Parathyroid adenoma (tissue), 2 donors: Measurements from ENCODE around the gene SIPA1L3.

Experiments
- H2AFZ ChIP-seq: fragments of 300-600 bp; sonication (generic); one replicate; pipeline ENCODE4 v1.7.0; 2017; ENCODE audit warnings: antibody characterized with exemption, mild to moderate bottlenecking
- H3K27ac ChIP-seq: fragments of 300-600 bp; sonication (generic); one replicate; pipeline ENCODE4 v1.7.0; 2017
- H3K27me3 ChIP-seq: fragments of 300-600 bp; sonication (generic); one replicate; pipeline ENCODE4 v1.7.0; 2017; ENCODE audit warnings: low read length; ENCODE audit not compliant: control insufficient read depth, insufficient read depth
- H3K36me3 ChIP-seq: fragments of 300-600 bp; sonication (generic); one replicate; pipeline ENCODE4 v1.7.0; 2017; ENCODE audit warnings: low read length; ENCODE audit not compliant: control insufficient read depth, insufficient read depth
- H3K4me1 ChIP-seq: fragments of 300-600 bp; sonication (generic); one replicate; pipeline ENCODE4 v1.7.0; 2017; ENCODE audit warnings: control low read depth
- H3K4me2 ChIP-seq: fragments of 300-600 bp; sonication (generic); one replicate; pipeline ENCODE4 v1.7.0; 2017; ENCODE audit warnings: low read length
- H3K4me3 ChIP-seq: fragments of 300-600 bp; sonication (generic); one replicate; pipeline ENCODE4 v1.7.0; 2017; ENCODE audit warnings: low read depth, low read length
- H3K79me2 ChIP-seq: fragments of 300-600 bp; sonication (generic); one replicate; pipeline ENCODE4 v1.7.0; 2017; ENCODE audit warnings: control low read depth
- H3K9ac ChIP-seq: fragments of 300-600 bp; sonication (generic); one replicate; pipeline ENCODE4 v1.7.0; 2017; ENCODE audit warnings: mild to moderate bottlenecking
- H3K9me3 ChIP-seq: fragments of 300-600 bp; sonication (generic); one replicate; pipeline ENCODE4 v1.7.0; 2017; ENCODE audit warnings: low read length; ENCODE audit not compliant: control insufficient read depth
- TF ChIP-seq, protein P1 (sequence below): fragments of 300-600 bp; sonication (generic); IDR thresholded peaks from one replicate; pipeline ENCODE4 v1.7.0; 2017; ENCODE audit warnings: antibody characterized with exemption, mild to moderate bottlenecking
- donor health status: primary hyperparathyroidism.

The SIPA1L3 gene

DNA sequence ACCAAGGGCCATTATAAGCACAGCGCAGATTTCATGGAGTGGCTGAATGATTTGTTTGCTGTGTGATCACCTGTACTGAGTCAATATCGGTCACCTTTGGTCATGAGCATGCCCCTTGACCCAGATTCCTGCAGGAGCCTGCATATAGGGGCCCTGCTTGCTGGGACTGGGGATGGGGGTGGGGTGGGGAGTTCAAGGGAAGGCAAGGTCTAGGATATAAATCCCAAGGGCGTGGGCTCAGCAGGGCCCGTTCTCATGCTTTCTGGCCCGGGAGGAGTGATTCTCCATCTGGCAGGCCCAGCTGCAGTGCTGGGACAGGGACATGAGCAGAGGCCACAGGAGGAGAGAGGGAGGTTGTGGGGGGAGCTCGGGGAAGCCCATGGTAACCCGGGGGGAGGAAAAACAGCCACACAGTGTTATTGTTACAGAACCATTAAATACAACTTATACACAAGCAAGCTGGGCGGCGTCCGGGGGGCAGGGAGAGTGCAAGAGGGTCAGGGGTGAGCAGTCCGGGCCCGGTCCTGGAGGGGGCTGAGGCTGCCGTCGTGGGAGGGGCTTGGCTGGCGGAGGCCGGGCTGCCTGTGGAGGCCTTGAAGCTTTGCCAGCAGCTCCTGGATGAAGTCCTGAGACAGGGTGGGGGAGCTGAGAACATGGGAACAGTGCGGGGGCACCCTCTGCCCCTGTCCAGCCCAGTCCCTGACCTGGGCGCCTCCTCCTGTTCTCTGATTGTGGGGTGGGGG lies 344.0 kb downstream of the SIPA1L3 start:
- no peak overlapping the region for H3K4me3 ChIP-seq
- H2AFZ ChIP-seq, result peak overlapping the region; percentile 68
- TF ChIP-seq, protein P1, sequence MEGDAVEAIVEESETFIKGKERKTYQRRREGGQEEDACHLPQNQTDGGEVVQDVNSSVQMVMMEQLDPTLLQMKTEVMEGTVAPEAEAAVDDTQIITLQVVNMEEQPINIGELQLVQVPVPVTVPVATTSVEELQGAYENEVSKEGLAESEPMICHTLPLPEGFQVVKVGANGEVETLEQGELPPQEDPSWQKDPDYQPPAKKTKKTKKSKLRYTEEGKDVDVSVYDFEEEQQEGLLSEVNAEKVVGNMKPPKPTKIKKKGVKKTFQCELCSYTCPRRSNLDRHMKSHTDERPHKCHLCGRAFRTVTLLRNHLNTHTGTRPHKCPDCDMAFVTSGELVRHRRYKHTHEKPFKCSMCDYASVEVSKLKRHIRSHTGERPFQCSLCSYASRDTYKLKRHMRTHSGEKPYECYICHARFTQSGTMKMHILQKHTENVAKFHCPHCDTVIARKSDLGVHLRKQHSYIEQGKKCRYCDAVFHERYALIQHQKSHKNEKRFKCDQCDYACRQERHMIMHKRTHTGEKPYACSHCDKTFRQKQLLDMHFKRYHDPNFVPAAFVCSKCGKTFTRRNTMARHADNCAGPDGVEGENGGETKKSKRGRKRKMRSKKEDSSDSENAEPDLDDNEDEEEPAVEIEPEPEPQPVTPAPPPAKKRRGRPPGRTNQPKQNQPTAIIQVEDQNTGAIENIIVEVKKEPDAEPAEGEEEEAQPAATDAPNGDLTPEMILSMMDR, result no peak
- no peak overlapping the region for H3K4me2 ChIP-seq
- H3K9me3 ChIP-seq, result no peaks in the 10 kb centered on the region
- no peaks in the 10 kb centered on the region for H3K27me3 ChIP-seq
- H3K4me1 ChIP-seq, result peaks cover 9% of the 10 kb centered on the region
- no peaks in the 10 kb centered on the region for H3K36me3 ChIP-seq
- H3K79me2 ChIP-seq, result no peaks in the 10 kb centered on the region
- H3K9ac ChIP-seq, result no peak overlapping the region
- H3K27ac ChIP-seq, result peak overlapping the region; percentile 80

DNA sequence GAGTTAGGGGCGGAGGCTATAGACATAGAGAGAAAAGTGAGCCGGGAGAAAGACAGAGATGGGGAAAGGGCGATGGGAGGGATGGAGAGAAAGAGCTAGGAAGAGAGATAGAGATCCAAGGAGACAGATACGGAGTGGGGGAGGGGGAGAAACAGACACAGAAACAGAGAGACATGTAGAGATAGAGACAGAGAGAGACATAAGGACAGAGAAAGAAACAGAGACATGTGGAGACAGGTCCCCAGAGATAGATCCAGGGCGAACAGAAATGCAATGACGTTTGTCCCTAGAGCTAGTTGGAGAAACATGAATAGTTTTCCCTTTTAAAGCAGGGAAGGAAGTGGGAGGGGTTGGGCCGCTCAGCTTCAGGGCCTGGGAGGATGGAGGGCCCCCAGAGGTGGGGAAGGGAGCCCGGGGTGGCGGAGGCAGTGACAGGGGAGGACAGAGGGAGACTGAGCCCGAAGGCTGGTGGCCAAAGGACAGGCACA lies 344.6 kb downstream of the SIPA1L3 start:
- TF ChIP-seq, protein P1, result no peak
- no peaks in the 10 kb centered on the region for H3K79me2 ChIP-seq
- H3K36me3 ChIP-seq, result no peaks in the 10 kb centered on the region
- no peak overlapping the region for H3K9ac ChIP-seq
- peaks cover 9% of the 10 kb centered on the region for H3K4me1 ChIP-seq
- peak overlapping the region; percentile 80 for H3K27ac ChIP-seq
- H3K4me2 ChIP-seq, result no peak overlapping the region
- H3K9me3 ChIP-seq, result no peaks in the 10 kb centered on the region
- peak overlapping the region; percentile 68 for H2AFZ ChIP-seq
- H3K27me3 ChIP-seq, result no peaks in the 10 kb centered on the region
- no peak overlapping the region for H3K4me3 ChIP-seq

DNA sequence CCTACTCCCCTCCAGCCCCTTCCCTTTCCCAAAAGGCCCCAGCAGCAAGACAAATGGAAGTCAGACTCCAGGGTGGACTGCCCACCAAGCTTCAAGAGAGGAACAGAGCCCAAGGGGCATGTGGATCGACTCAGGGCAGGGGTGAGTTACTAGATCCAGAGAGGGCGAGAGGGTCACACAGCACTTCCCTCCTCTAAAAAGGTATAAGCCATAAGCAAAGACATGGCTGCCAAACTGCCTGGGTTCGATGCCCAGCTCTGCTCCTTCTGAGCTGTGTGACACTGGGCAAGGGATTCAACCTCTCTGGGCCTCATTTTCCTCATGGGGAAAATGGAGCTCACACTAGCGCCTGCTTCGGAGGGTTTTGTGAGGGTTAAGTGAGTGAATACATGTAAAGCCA lies 345.4 kb downstream of the SIPA1L3 start:
- Histone ChIP-seq H3K4me1 (peaks cover 9% of the 10 kb centered on the region), H3K79me2 (no peaks in the 10 kb centered on the region), H3K4me3 (no peak overlapping the region), H3K4me2 (no peak overlapping the region), H3K27me3 (no peaks in the 10 kb centered on the region), H3K36me3 (no peaks in the 10 kb centered on the region), H2AFZ (no peak overlapping the region), H3K9ac (no peak overlapping the region), H3K9me3 (no peaks in the 10 kb centered on the region), H3K27ac (peak overlapping the region; percentile 80)
- TF ChIP-seq, protein P1, result no peak

DNA sequence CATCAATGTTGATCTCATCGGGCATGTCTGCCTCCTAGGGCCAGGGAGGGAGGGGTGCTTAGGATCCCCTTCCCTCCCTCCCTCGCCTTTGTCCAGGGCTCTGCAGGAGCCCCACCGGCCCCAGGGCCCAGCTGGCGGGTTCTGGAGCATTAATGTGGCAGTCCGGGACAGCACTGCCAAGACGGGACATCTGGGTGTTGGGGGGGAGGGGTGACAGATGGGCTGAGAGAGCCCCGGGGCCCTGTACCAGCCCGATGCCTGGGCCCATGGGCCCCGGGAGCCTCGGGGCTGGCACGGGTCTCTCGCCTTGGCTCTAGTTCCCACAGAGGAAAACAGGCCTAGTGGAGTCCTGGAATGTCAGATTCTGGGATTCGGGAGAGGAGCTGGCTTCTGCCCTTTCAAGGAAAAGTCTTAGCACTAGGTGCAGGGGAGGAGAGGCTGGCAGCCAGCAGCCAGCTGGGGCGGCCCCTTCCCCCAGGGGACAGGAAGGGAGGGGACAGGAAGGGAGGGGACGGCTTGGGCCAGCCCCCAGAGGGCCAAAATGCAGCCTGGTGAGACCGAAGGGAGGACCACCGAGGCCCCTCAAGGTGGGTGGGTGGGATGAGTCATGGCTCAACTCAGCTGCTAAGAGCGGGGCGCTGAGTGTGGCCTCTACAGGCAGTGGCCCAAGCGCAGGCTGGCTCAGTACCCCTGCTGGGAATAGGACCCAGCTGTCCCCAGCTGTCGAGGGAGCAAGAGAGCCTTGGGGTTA lies 346.1 kb downstream of the SIPA1L3 start:
- TF ChIP-seq, protein P1, result no peak
- Histone ChIP-seq H3K4me3 (no peak overlapping the region), H3K4me1 (peaks cover 9% of the 10 kb centered on the region)

More for the DNA sequence above, 346.1 kb downstream of the SIPA1L3 start:
- H2AFZ ChIP-seq, result no peak overlapping the region
- no peaks in the 10 kb centered on the region for H3K79me2 ChIP-seq
- no peaks in the 10 kb centered on the region for H3K27me3 ChIP-seq
- no peak overlapping the region for H3K4me2 ChIP-seq
- H3K27ac ChIP-seq, result peak overlapping the region; percentile 80
- H3K9me3 ChIP-seq, result no peaks in the 10 kb centered on the region
- no peaks in the 10 kb centered on the region for H3K36me3 ChIP-seq
- no peak overlapping the region for H3K9ac ChIP-seq
